SK-N-SH treated with all-trans-retinoic acid at 6 μM for 48 hours (cell line): ENCODE results near the gene DOLPP1.
"Not testable (repeated sequence)": the region's sequence is repeated elsewhere in the genome, so short reads cannot be mapped to it uniquely, and the experiment has no call there.

ENCODE experiments used
- ATAC-seq: fragments of 200-7000 bp; cut with Tn5 transposase; 3 replicates; pipeline ENCODE4 v1.9.1; 2020; ENCODE audit warnings: mild to moderate bottlenecking, moderate library complexity
- BACH2 ChIP-seq: fragments of 250-450 bp; sonication (Bioruptor Pico); IDR thresholded peaks from 2 replicates; pipeline ENCODE4 v1.9.0; 2021; ENCODE audit warnings: mild to moderate bottlenecking, borderline replicate concordance
- CSDC2 ChIP-seq: fragments of 250-450 bp; sonication (Bioruptor Pico); IDR thresholded peaks from 2 replicates; pipeline ENCODE4 v1.5.0; 2020; ENCODE audit warnings: mild to moderate bottlenecking, moderate library complexity
- ESRRG ChIP-seq: fragments of 250-450 bp; sonication (Bioruptor Pico); IDR thresholded peaks from 2 replicates; pipeline ENCODE4 v1.6.1; 2021; ENCODE audit warnings: mild to moderate bottlenecking
- GLIS3 ChIP-seq: fragments of 250-450 bp; sonication (Bioruptor Pico); IDR thresholded peaks from 2 replicates; pipeline ENCODE4 v1.5.0; 2020; ENCODE audit warnings: mild to moderate bottlenecking, moderate library complexity
- ISL1 ChIP-seq: fragments of 250-450 bp; sonication (Bioruptor Pico); IDR thresholded peaks from 2 replicates; pipeline ENCODE4 v2.1.2; 2022; ENCODE audit warnings: mild to moderate bottlenecking, moderate library complexity
- OSR1 ChIP-seq: fragments of 250-450 bp; sonication (Bioruptor Pico); IDR thresholded peaks from 2 replicates; pipeline ENCODE4 v1.8.0; 2022; ENCODE audit warnings: moderate library complexity, mild to moderate bottlenecking, inconsistent platforms
- RARB ChIP-seq: fragments of 250-450 bp; sonication (Bioruptor Pico); IDR thresholded peaks from 2 replicates; pipeline ENCODE4 v1.8.0; 2021; ENCODE audit warnings: mild to moderate bottlenecking, moderate library complexity
- SNAI2 ChIP-seq: fragments of 250-450 bp; sonication (Bioruptor Pico); IDR thresholded peaks from 2 replicates; pipeline ENCODE4 v1.5.0; 2020; ENCODE audit warnings: mild to moderate bottlenecking, moderate library complexity
- TCF4 ChIP-seq: fragments of 250-450 bp; sonication (Bioruptor Pico); IDR thresholded peaks from 2 replicates; pipeline ENCODE4 v1.8.0; 2021; ENCODE audit warnings: mild to moderate bottlenecking, moderate library complexity, borderline replicate concordance
- ZC3H10 ChIP-seq: fragments of 250-450 bp; sonication (Bioruptor Pico); IDR thresholded peaks from 2 replicates; pipeline ENCODE4 v1.5.1; 2021; ENCODE audit warnings: mild to moderate bottlenecking, moderate library complexity
- ZFP3 ChIP-seq: fragments of 250-450 bp; sonication (Bioruptor Pico); IDR thresholded peaks from 2 replicates; pipeline ENCODE4 v1.5.0; 2020; ENCODE audit warnings: mild to moderate bottlenecking, moderate library complexity
- ZFP30 ChIP-seq: fragments of 450-650 bp; formaldehyde crosslinking; IDR thresholded peaks from 2 replicates; pipeline ENCODE4 v1.5.0; 2022; ENCODE audit warnings: mild to moderate bottlenecking, moderate library complexity
- ZNF70 ChIP-seq: fragments of 450-650 bp; formaldehyde crosslinking; IDR thresholded peaks from 2 replicates; pipeline ENCODE4 v1.5.0; 2020; ENCODE audit warnings: mild to moderate bottlenecking, moderate library complexity
- ZNF8 ChIP-seq: fragments of 450-650 bp; formaldehyde crosslinking; IDR thresholded peaks from 2 replicates; pipeline ENCODE4 v1.5.0; 2020; ENCODE audit warnings: mild to moderate bottlenecking, moderate library complexity
- TF ChIP-seq, protein P1 (sequence below): fragments of 250-450 bp; sonication (Bioruptor Pico); IDR thresholded peaks from 2 replicates; pipeline ENCODE4 v1.8.0; 2020; ENCODE audit warnings: mild to moderate bottlenecking, moderate library complexity, borderline replicate concordance
- TF ChIP-seq, protein P2 (sequence below): fragments of 250-450 bp; sonication (Bioruptor Pico); IDR thresholded peaks from 2 replicates; pipeline ENCODE4 v1.5.1; 2021; ENCODE audit warnings: mild to moderate bottlenecking, moderate library complexity
- TF ChIP-seq, protein P3 (sequence below): fragments of 250-450 bp; sonication (Bioruptor Pico); IDR thresholded peaks from 2 replicates; pipeline ENCODE4 v1.5.1; 2020; ENCODE audit warnings: low read depth, mild to moderate bottlenecking, moderate library complexity

DOLPP1 gene

DNA sequence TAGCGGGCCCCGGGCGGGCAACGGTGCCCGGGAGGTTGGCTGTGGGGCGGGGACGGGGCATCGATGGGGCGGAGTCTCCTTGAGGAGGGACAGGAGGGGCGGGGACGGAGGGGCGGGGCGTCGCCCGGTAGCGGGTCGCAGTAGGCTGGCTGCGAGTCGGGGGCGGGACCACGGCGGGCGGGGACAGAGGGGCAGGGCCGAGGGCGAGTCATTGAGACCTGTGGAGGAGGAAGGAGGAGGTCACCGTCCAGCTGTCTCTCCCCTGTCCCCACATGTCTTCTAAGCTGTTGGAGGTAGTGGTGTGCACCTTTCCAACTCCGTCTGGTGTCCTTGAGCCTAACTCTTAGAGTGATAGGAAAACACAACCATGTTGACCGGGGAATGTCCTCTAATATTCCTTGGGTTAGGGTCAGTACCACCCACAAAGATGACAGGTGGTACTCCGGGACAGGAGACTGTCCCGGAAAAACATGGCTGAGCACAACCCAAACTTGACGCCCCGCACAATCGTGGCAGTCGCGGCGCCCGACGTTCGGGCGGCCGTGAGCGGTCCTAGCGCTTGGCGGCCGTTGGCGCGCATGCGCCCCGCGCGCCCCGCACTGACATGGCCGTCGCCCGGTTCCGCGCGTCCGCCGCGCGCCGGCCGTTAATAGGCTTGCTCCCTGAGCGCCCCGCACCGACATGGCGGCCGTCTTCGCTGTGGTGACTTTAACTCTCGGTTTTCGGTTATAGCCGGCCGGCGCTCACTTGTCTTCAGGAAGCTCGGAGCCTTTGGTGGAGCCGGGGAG is 30.0 kb downstream of the DOLPP1 start, which contains the start of the genes CRAT and PTPA:
CRAT (minus strand) TSS at position 54 of the 788 bp plus-strand sequence. CDS start 284 bp downstream, outside the sequence.
PTPA (plus strand) TSS at position 676 of the 788 bp plus-strand sequence. CDS start 186 bp downstream, outside the sequence.
- peak; percentile 79; the same call in 1 of the 2 replicates for TF ChIP-seq ZNF70
- TF ChIP-seq, protein P1, sequence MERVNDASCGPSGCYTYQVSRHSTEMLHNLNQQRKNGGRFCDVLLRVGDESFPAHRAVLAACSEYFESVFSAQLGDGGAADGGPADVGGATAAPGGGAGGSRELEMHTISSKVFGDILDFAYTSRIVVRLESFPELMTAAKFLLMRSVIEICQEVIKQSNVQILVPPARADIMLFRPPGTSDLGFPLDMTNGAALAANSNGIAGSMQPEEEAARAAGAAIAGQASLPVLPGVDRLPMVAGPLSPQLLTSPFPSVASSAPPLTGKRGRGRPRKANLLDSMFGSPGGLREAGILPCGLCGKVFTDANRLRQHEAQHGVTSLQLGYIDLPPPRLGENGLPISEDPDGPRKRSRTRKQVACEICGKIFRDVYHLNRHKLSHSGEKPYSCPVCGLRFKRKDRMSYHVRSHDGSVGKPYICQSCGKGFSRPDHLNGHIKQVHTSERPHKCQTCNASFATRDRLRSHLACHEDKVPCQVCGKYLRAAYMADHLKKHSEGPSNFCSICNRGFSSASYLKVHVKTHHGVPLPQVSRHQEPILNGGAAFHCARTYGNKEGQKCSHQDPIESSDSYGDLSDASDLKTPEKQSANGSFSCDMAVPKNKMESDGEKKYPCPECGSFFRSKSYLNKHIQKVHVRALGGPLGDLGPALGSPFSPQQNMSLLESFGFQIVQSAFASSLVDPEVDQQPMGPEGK (CRISPR knock-in tag) = no peak
- TF ChIP-seq TCF4 (CRISPR knock-in tag) = no peak
- TF ChIP-seq, protein P2, sequence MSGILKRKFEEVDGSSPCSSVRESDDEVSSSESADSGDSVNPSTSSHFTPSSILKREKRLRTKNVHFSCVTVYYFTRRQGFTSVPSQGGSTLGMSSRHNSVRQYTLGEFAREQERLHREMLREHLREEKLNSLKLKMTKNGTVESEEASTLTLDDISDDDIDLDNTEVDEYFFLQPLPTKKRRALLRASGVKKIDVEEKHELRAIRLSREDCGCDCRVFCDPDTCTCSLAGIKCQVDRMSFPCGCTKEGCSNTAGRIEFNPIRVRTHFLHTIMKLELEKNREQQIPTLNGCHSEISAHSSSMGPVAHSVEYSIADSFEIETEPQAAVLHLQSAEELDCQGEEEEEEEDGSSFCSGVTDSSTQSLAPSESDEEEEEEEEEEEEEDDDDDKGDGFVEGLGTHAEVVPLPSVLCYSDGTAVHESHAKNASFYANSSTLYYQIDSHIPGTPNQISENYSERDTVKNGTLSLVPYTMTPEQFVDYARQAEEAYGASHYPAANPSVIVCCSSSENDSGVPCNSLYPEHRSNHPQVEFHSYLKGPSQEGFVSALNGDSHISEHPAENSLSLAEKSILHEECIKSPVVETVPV (CRISPR knock-in tag) = no peak
- TF ChIP-seq, all 23 proteins: peak for 1
- ATAC-seq = peak; percentile 91

DNA sequence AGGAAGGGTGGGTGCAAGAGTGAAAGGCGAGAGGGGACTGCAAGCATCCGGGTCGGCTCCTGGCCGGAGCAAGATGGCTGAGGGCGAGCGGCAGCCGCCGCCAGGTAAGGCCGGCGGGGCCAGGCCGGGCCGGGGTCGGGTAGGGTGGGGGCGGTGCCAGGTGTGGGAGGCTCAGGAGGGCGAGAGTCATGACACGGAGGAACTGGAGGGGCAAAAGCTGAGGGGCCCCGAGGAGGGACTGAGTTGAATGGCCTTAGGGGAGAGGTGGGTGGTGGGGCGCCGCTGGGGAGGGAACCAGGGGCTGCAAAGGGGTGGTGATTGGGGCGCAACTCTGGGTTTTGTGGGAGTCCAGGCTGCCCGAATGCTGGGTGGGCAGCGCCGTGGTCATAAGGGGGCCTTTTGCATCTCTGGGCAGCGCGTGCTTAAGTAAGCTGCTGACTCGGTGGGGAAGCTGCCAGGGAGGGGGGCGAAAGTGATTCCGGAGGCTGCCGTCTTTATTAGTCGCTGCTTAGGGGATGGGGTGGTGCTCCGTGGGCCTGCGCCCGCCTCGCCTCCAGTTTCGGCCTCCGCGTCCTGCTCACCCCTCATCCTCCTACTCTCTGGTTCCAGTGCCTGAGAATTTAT is 30.7 kb downstream of the DOLPP1 start:
- ATAC-seq = peak; percentile 32
- TF ChIP-seq ZFP3 = no peak
- TF ChIP-seq ZNF70 = no peak
- TF ChIP-seq, protein P2 (CRISPR knock-in tag) = no peak
- TF ChIP-seq, protein P1 (CRISPR knock-in tag) = peak; percentile 43; the same call in 1 of the 2 replicates
- TF ChIP-seq TCF4 (CRISPR knock-in tag) = no peak

DNA sequence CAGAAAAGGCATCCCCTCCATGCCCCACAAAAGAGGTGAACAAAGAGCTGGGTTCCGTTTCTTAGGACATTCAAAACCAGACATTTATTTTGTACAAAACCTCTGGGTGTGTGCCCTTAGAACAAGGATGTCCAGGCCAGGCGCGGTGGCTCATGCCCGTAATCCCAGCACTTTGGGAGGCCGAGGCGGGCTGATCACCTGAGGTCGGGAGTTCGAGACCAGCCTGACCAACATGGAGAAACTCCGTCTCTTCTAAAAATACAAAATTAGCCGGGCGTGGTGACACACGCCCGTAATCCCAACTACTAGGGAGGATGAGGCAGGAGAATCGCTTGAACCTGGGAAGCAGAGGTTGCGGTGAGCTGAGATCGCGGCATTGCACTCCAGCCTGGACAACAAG is 31.6 kb downstream of the DOLPP1 start:
- not testable (repeated sequence) for ATAC-seq

DNA sequence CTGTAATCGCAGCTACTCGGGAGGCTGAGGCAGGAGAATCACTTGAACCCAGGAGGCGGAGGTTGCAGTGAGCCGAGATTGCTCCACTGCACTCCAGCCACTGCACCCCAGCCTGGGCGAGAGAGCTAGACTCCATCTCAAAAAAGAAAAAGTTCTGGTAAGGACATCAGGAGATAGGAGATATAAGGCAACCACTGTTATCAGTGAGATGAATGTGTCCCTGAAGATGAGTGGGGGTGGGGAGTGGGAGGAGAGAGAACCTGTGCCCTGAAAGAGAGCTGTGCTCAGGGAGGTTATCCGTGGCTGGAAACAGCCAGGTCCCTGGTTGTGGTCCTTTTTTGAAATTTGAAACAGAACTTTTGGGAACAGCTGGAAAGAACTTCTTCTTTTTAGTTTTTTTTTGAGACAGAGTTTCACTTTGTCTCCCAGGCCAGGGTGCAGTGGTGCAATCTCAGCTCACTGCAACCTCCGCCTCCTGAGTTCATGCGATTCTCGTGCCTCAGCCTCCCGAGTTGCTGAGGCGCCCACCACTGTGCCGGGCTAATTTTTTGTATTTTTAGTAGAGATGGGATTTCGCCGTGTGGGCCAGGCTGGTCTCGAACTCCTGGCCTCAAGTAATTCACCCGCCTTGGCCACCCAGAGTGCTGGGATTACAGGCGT is 32.9 kb downstream of the DOLPP1 start:
- TF ChIP-seq, protein P2 (CRISPR knock-in tag) = no peak
- TF ChIP-seq GLIS3 (CRISPR knock-in tag) = no peak
- TF ChIP-seq ISL1 = no peak
- no peak for TF ChIP-seq ZC3H10 (CRISPR knock-in tag)
- no peak for TF ChIP-seq BACH2 (CRISPR knock-in tag)

DNA sequence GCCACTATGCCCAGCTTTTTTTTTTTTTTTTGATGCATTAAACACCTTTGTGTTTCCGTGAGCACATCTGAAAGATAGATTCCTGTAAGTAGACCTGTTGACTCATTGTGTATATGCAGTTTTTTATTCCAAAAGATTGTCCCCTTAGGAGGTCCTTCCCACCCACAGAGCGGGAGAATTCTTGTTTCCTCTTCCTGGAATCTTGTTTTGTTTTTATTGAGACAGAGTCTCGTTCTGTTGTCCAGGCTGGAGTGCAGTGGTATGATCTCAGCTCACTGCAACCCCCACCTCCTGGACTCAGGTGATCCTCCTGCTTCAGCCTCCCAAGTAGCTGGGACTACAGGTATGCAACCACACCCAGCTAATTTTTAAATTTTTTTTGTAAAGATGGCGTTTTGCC is 37.9 kb downstream of the DOLPP1 start:
- ATAC-seq = no peak
- no peak for TF ChIP-seq ZFP30 (CRISPR knock-in tag)
- TF ChIP-seq GLIS3 (CRISPR knock-in tag) = no peak
- no peak for TF ChIP-seq ZFP3
- TF ChIP-seq RARB = no peak
- no peak for TF ChIP-seq CSDC2 (CRISPR knock-in tag)
- TF ChIP-seq ZNF70 = no peak
- TF ChIP-seq, protein P2 (CRISPR knock-in tag) = no peak
- TF ChIP-seq ZNF8 (CRISPR knock-in tag) = no peak
- TF ChIP-seq, protein P3, sequence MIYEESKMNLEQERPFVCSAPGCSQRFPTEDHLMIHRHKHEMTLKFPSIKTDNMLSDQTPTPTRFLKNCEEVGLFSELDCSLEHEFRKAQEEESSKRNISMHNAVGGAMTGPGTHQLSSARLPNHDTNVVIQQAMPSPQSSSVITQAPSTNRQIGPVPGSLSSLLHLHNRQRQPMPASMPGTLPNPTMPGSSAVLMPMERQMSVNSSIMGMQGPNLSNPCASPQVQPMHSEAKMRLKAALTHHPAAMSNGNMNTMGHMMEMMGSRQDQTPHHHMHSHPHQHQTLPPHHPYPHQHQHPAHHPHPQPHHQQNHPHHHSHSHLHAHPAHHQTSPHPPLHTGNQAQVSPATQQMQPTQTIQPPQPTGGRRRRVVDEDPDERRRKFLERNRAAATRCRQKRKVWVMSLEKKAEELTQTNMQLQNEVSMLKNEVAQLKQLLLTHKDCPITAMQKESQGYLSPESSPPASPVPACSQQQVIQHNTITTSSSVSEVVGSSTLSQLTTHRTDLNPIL (CRISPR knock-in tag) = no peak
- no peak for TF ChIP-seq TCF4 (CRISPR knock-in tag)
- no peak for TF ChIP-seq ESRRG (CRISPR knock-in tag)
- no peak for TF ChIP-seq OSR1 (CRISPR knock-in tag)
- TF ChIP-seq SNAI2 (CRISPR knock-in tag) = no peak

More for the DNA sequence above, 32.9 kb downstream of the DOLPP1 start:
- ATAC-seq = no peak
